Heart left ventricle (tissue), 16 donors: Measurements from ENCODE around the gene ST6GALNAC2. TPM values are rescaled to one million over a fixed set of nuclear protein-coding genes. Genes with fewer than 3 reads are reported as not detected.

Experiments used
- ATAC-seq, 4 donors: fragments of 200-7000 bp; cut with Tn5 transposase; one replicate each; pipeline ENCODE4 v1.9.1; 2020 to 2022; ENCODE audit warnings: moderate library complexity in 4 of 4, mild to moderate bottlenecking in 3 of 4, moderate number of reproducible peaks in 1 of 4
- DNase-seq, 5 donors: peaks; one replicate each; pipeline ENCODE4 v3.0.0-alpha.2; 2020
- H3K27ac ChIP-seq, 12 donors: fragments of 200-600 bp; sonication (generic) in 4 of 12; one replicate each; pipeline versions ENCODE4 v1.5.0 to v1.8.0; 2016 to 2022; ENCODE audit warnings: mild to moderate bottlenecking in 2 of 12
- H3K27me3 ChIP-seq, 9 donors: fragments of 200-600 bp; sonication (generic) in 2 of 9; one replicate each; pipeline versions ENCODE4 v1.5.1 to v1.8.0; 2016 to 2022; ENCODE audit warnings: mild to moderate bottlenecking in 3 of 9
- H3K36me3 ChIP-seq, 9 donors: fragments of 200-600 bp; sonication (generic) in 2 of 9; one replicate each; pipeline versions ENCODE4 v1.5.0 to v1.8.0; 2018 to 2022; ENCODE audit warnings: mild to moderate bottlenecking in 2 of 9
- H3K4me1 ChIP-seq, 12 donors: fragments of 200-600 bp; sonication (generic) in 4 of 12; one replicate each; pipeline versions ENCODE4 v1.5.0 to v1.8.0; 2016 to 2022; ENCODE audit warnings: mild to moderate bottlenecking in 3 of 12
- H3K4me3 ChIP-seq, 12 donors: fragments of 200-600 bp; sonication (generic) in 4 of 12; one replicate each; pipeline versions ENCODE4 v1.5.0 to v1.8.0; 2017 to 2022; ENCODE audit warnings: mild to moderate bottlenecking in 9 of 12, moderate library complexity in 4 of 12
- H3K9me3 ChIP-seq, 12 donors: fragments of 200-600 bp; sonication (generic) in 4 of 12; one replicate each; pipeline versions ENCODE4 v1.5.0 to v1.8.0; 2016 to 2022; ENCODE audit warnings: mild to moderate bottlenecking in 1 of 12
- POLR2A ChIP-seq, 2 donors: fragments of 450-650 bp; IDR thresholded peaks; one replicate each; pipeline ENCODE4 v1.6.1; 2017; ENCODE audit warnings: antibody characterized with exemption in 2 of 2, mild to moderate bottlenecking in 2 of 2, moderate library complexity in 2 of 2
- WGBS, 4 donors: extraction: QIAGEN DNeasy Blood & Tissue Kit in 2 of 4; methylation state at CpG; one replicate each; pipeline versions ENCODE4 v1.1.5 to v1.1.7; 2013 to 2018; 5-methylcytosine and 5-hydroxymethylcytosine counted together
- intact Hi-C, 10 donors: fragments of 100-400 bp; cut with DNase I; formaldehyde crosslinking; loops; one replicate each; pipeline versions ENCODE4 v1.11.1 to v1.14.2; 2022
- polyA plus RNA-seq, 2 donors: library from polyadenylated mRNA; stranded (reverse); fragments of 200-250 nt; gene quantifications; one replicate each; pipeline ENCODE4 v1.2.3, GENCODE V29; 2013
- total RNA-seq, 9 donors: library from RNA; depleted of rRNA in 2 of 9; stranded (reverse); fragments of >200 nt in 2 of 9; fragmentation: NEBNext Ultra II Directional in 3 of 9; extraction: Animal tissue kit (Norgen Biotek cat#: 25700) in 3 of 9; gene quantifications; one replicate each; pipeline versions ENCODE4 v1.1.0 to v1.2.4, GENCODE V29; 2016 to 2023
- TF ChIP-seq, protein P1 (sequence below), 12 donors: fragments of 200-600 bp; sonication (generic) in 4 of 12; IDR thresholded peaks; one replicate each; pipeline versions ENCODE4 v1.5.0 to v1.8.0; 2018 to 2022; ENCODE audit warnings: antibody characterized with exemption in 12 of 12, mild to moderate bottlenecking in 5 of 12
- donor health status: ischemic (EF 13 %, LVEDD 7.1; RV severe dilation, severe dysfunction).
- donor health status: healthy with polysubstance abuse.
- donor health status: DM: no; HTN: yes; CAD: no.
- donor health status: DM: no; HTN: no; CAD: no.
- donor health status: ischemic (EF 25% LVEDD 6.9; RV normal size, moderate dysfunction).
- donor health status: ischemic (EF 25% LVEDD 5.7; RV mildly dilated, moderate dysfunction).
- donor health status: healthy.
- donor health status: DM: yes; HTN: yes; CAD: no.
- donor health status: ischemic (EF 35%, LVEDD 5.7; RV mildly dilated, moderate dysfunction).
- donor health status: nonischemic (EF 11% LVEDD 7.7; RV severe dilation, severe dysfunction).
- donor health status: DM: yes; HTN: yes; CAD: no.
- donor health status: PGD.
- donor health status: ischemic (EF 29% LVEDD 5.4; RV normal size, mild dysfunction).
- donor health status: nonischemic (EF 23%, LVEDD 6.1; RV moderate dilation, normal function).

ST6GALNAC2 gene
- total and polyA plus RNA-seq, 11 donors: 2.1 to 7.8 (median 4.9) TPM

DNA sequence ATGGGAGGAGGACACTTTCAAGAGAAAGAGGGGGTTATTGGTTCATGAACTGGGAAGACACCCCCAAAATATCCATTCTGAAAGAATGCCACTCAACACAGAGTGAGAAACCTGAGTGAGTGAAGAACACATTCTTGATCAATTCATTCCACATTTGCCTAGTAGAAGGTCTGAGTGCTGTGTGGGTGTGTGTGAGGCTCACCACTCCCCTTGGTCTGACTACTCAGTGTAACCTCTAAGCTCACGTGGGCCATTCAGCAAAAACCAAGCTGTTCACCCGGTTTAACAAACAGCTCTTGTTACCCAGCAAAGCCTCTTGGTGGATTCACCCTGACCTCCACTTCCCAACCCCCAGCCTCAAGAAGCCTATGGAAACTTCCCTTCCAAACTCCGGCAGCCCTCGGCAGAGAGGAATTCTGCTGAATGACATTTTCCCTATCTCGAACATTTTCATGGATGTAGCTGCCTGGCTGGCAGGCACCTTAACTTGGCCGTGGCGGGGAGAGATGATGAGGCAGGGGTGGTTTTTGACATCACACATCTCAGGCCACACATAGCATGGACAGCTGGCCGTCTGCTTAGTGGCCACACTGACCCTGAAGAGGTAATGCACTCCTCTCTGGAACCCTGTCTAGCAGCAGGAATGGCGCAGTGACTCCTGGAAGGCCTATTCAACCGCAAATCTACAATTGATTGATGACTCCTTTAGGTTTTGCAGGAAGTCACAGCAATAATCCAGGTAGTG, 46.3 kb upstream of the ST6GALNAC2 start:
- no peaks in the 10 kb centered on the region for H3K9me3 ChIP-seq
- WGBS, 4 donors: 76 to 82% (median 81%) methylated on average over 10 of the region's 10 CpGs

DNA sequence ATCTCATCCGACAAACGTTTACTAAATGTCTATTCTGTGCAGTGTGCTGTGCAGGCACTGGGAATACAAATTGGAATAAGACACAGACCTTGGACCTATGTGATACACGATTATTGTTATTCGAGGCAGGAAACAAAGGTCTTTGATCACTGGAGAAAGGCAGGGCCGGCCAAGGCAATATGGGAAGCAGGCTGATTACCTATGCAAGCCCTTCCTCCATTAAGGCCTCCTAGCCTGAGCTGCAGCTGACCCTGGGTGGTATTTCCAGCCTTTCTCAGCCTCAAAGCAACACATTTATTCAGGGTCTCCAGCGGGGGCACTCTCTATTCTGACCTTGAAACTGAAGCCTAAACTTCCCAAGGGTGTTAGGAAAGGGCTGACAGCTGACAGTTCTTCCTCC, 44.5 kb upstream of the ST6GALNAC2 start:
- no peaks in the 10 kb centered on the region for H3K4me1 ChIP-seq
- no peak overlapping the region for H3K4me3 ChIP-seq
- 77 to 80% (median 78%) methylated on average over 6 of the region's 6 CpGs for WGBS, 4 donors
- H3K27ac ChIP-seq: no peak overlapping the region
- TF ChIP-seq, protein P1, sequence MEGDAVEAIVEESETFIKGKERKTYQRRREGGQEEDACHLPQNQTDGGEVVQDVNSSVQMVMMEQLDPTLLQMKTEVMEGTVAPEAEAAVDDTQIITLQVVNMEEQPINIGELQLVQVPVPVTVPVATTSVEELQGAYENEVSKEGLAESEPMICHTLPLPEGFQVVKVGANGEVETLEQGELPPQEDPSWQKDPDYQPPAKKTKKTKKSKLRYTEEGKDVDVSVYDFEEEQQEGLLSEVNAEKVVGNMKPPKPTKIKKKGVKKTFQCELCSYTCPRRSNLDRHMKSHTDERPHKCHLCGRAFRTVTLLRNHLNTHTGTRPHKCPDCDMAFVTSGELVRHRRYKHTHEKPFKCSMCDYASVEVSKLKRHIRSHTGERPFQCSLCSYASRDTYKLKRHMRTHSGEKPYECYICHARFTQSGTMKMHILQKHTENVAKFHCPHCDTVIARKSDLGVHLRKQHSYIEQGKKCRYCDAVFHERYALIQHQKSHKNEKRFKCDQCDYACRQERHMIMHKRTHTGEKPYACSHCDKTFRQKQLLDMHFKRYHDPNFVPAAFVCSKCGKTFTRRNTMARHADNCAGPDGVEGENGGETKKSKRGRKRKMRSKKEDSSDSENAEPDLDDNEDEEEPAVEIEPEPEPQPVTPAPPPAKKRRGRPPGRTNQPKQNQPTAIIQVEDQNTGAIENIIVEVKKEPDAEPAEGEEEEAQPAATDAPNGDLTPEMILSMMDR (IDR thresholded peaks at IDR 0.05): no peak
- no peak for TF ChIP-seq POLR2A (IDR thresholded peaks at IDR 0.05)
- peaks cover 0 to 9% (median 0%) of the 10 kb centered on the region in 9 donors for H3K36me3 ChIP-seq
- DNase-seq (no peak), ATAC-seq (no peak)
- no peaks in the 10 kb centered on the region for H3K9me3 ChIP-seq
- no peaks in the 10 kb centered on the region for H3K27me3 ChIP-seq
- intact Hi-C loops: no loop called here

More for the DNA sequence above, 46.3 kb upstream of the ST6GALNAC2 start:
- no peak overlapping the region for H3K4me3 ChIP-seq
- peaks cover 0 to 5% (median 0%) of the 10 kb centered on the region in 9 donors for H3K36me3 ChIP-seq
- intact Hi-C loops: no loop called here
- no peak for ATAC-seq
- TF ChIP-seq POLR2A (IDR thresholded peaks at IDR 0.05): no peak
- TF ChIP-seq, protein P1 (IDR thresholded peaks at IDR 0.05): no peak
- H3K27ac ChIP-seq: no peak overlapping the region
- no peak for DNase-seq
- no peaks in the 10 kb centered on the region for H3K27me3 ChIP-seq
- no peaks in the 10 kb centered on the region for H3K4me1 ChIP-seq

DNA sequence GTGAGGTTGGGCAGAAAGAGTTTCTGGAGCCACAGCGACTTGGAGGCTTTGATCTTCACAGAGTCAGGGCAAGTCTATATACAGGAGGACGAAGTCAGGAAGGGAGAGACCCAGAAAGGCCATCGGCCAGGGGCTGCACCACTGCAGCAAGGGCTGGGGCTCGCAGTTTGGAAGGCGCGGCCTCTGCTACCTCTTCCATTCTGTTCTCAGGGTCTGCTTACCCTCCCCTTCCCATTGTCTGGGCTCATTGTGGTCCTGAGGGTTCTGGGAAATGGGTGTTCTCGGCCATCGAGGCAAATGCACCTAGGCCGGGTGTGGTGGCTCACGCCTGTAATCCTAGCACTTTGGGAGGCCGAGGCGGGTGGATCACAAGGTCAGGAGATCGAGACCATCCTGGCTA, 41.9 kb upstream of the ST6GALNAC2 start:
- H3K9me3 ChIP-seq: no peaks in the 10 kb centered on the region
- intact Hi-C loops: loop anchor here in 4 of 10 donors (5.0 to 10.0 kb wide), 4 partner anchors 53 to 105 kb away; partner anchors contain the start of gene MXRA7 (in 2 of the 4)
- ATAC-seq: no peak
- no peaks in the 10 kb centered on the region for H3K27me3 ChIP-seq
- no peak overlapping the region for H3K4me3 ChIP-seq
- no peak for DNase-seq
- no peak overlapping the region for H3K27ac ChIP-seq
- H3K36me3 ChIP-seq: peaks cover 0 to 9% (median 0%) of the 10 kb centered on the region in 9 donors
- peaks cover 0 to 7% (median 0%) of the 10 kb centered on the region in 12 donors for H3K4me1 ChIP-seq
- TF ChIP-seq, protein P1 (IDR thresholded peaks at IDR 0.05): no peak
- no peak for TF ChIP-seq POLR2A (IDR thresholded peaks at IDR 0.05)
- WGBS, 4 donors: 92 to 98% (median 95%) methylated on average over 10 to 13 of the region's 13 CpGs

DNA sequence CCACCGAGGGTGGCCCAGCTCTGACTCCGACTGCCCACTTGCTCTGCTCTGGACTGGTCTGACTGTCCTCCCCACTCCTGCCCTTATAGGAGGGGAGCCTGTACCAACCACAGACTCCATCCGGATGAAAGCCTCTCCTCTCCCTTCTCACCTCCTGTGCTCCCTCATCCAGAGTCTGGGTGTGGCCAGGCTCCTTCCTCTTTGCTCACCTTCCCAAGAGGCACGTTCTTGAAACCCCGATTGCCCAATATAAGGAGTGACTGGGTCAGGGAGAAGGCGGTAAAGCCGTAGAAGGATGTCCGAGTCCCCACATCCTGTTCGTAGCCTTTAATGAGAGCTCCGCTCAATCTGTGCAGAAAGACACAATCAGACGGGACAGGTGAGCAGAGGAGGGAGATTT, 40.8 kb upstream of the ST6GALNAC2 start:
- Histone ChIP-seq H3K4me1 (peaks cover 0 to 7% (median 0%) of the 10 kb centered on the region in 12 donors), H3K4me3 (no peak overlapping the region), H3K36me3 (peaks cover 0 to 9% (median 0%) of the 10 kb centered on the region in 9 donors), H3K9me3 (no peaks in the 10 kb centered on the region), H3K27me3 (no peaks in the 10 kb centered on the region), H3K27ac (no peak overlapping the region)
- intact Hi-C loops: loop anchor here in 4 of 10 donors (5.0 to 10.0 kb wide), 4 partner anchors 52 to 104 kb away; partner anchors contain the start of gene MXRA7 (in 2 of the 4)
- TF ChIP-seq, protein P1 (IDR thresholded peaks at IDR 0.05): no peak
- no peak for TF ChIP-seq POLR2A (IDR thresholded peaks at IDR 0.05)
- ATAC-seq (peak in 1 of 4 donors; percentile 31), DNase-seq (no peak)
- 79 to 82% (median 80%) methylated on average over 11 of the region's 11 CpGs for WGBS, 4 donors
